Sigmoid colon (tissue), 7 donors: Measurements from ENCODE around the gene SCYGR1. TPM values are rescaled to one million over a fixed set of nuclear protein-coding genes. Genes with fewer than 3 reads are reported as not detected.

Experiments used
- DNase-seq: peaks from one replicate; pipeline ENCODE4 v3.0.0-alpha.2; 2019
- H3K27ac ChIP-seq, 4 donors: fragments of 200-600 bp; sonication (generic); one replicate each; pipeline ENCODE4 v1.5.1; 2016 to 2019; ENCODE audit warnings: mild to moderate bottlenecking in 1 of 4
- H3K27me3 ChIP-seq, 3 donors: fragments of 200-600 bp; sonication (generic); one replicate each; pipeline ENCODE4 v1.5.1; 2019; ENCODE audit warnings: mild to moderate bottlenecking in 1 of 3
- H3K36me3 ChIP-seq, 4 donors: fragments of 200-600 bp; sonication (generic); one replicate each; pipeline ENCODE4 v1.5.1; 2016 to 2019
- H3K4me1 ChIP-seq, 4 donors: fragments of 200-600 bp; sonication (generic); one replicate each; pipeline ENCODE4 v1.5.1; 2017 to 2019
- H3K4me3 ChIP-seq, 4 donors: fragments of 200-600 bp; sonication (generic); one replicate each; pipeline ENCODE4 v1.5.1; 2017 to 2019; ENCODE audit warnings: mild to moderate bottlenecking in 2 of 4, moderate library complexity in 1 of 4
- H3K9me3 ChIP-seq, 4 donors: fragments of 200-600 bp in 3 of 4; sonication (generic) in 3 of 4; one replicate each; pipeline versions ENCODE4 v1.5.1 to v1.6.1; 2013 to 2019
- CTCF ChIP-seq, 4 experiments: fragments of 450-650 bp in 3 of 4; fragments of 200-600 bp in 1 of 4; IDR thresholded peaks; one replicate each; pipeline ENCODE4 v1.5.1; 2016 to 2019; ENCODE audit warnings: antibody characterized with exemption in 4 of 4, mild to moderate bottlenecking in 3 of 4, moderate library complexity in 2 of 4
- EP300 ChIP-seq, 4 donors: sonication (generic); formaldehyde crosslinking; IDR thresholded peaks; one replicate each; pipeline ENCODE4 v1.6.1; 2017; ENCODE audit warnings: antibody characterized with exemption in 4 of 4
- POLR2A ChIP-seq, 2 donors: fragments of 450-650 bp; IDR thresholded peaks; one replicate each; pipeline ENCODE4 v1.6.1; 2016; ENCODE audit warnings: antibody characterized with exemption in 2 of 2, mild to moderate bottlenecking in 2 of 2, moderate library complexity in 2 of 2
- POLR2AphosphoS5 ChIP-seq, 4 donors: sonication (generic); formaldehyde crosslinking; IDR thresholded peaks; one replicate each; pipeline ENCODE4 v1.6.1; 2017; ENCODE audit warnings: antibody characterized with exemption in 4 of 4
- WGBS, 2 donors: extraction: QIAGEN DNeasy Blood & Tissue Kit; methylation state at CpG; one replicate each; pipeline ENCODE4 v1.1.7; 2013; 5-methylcytosine and 5-hydroxymethylcytosine counted together
- intact Hi-C: fragments of 100-400 bp; cut with DNase I; formaldehyde crosslinking; loops from one replicate; pipeline ENCODE4 v1.15.1; 2023
- polyA plus RNA-seq, 3 donors: library from polyadenylated mRNA; stranded (reverse); fragments of 200-250 nt; gene quantifications; one replicate each; pipeline ENCODE4 v1.2.3, GENCODE V29; 2013
- total RNA-seq, 4 donors: library from RNA; depleted of rRNA; stranded (reverse); fragments of >200 nt; gene quantifications; one replicate each; pipeline ENCODE4 v1.1.0, GENCODE V29; 2016
- donor health status: healthy with polysubstance abuse.
- donor health status: Bipolar disorder and iron deficiency.
- donor health status: healthy.

The SCYGR1 gene
- total and polyA plus RNA-seq, 7 donors: not detected

DNA sequence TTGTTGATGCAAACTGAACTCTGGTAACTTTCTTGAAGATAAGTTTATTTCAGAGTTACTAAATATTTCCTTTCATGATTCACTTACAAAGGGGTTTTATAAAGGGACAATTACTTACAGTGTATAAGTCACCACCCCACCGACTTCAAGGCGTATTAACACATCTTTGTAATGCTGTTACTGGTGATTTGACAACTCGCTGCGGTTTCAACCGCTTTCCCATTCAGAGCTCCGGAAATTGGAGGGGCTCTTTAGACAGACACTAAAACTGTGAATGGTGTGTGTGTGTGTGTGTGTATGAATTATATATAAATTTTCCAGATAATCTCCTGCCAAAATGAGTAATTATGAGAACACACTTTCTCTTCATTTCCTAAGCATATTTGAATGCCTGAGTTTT, 13.6 kb downstream of the SCYGR1 start:
- Histone ChIP-seq H3K4me3 (no peak overlapping the region), H3K4me1 (no peaks in the 10 kb centered on the region), H3K36me3 (no peaks in the 10 kb centered on the region), H3K9me3 (no peaks in the 10 kb centered on the region), H3K27me3 (peaks cover 0 to 3% (median 0%) of the 10 kb centered on the region in 3 donors), H3K27ac (no peak overlapping the region)
- no peak for DNase-seq
- TF ChIP-seq EP300 (IDR thresholded peaks at IDR 0.05) (no peak), CTCF (IDR thresholded peaks at IDR 0.05) (no peak), POLR2AphosphoS5 (IDR thresholded peaks at IDR 0.05) (no peak), POLR2A (IDR thresholded peaks at IDR 0.05) (no peak)
- 77 to 90% methylated on average over 6 of the region's 6 CpGs for WGBS, 2 donors
- intact Hi-C loops: no loop called here

GRCh38 chr2:227373389-227373788, 14.4 kb downstream of the SCYGR1 start:
- intact Hi-C loops: no loop called here
- H3K27me3 ChIP-seq: peaks cover 0 to 3% (median 0%) of the 10 kb centered on the region in 3 donors
- no peak for TF ChIP-seq POLR2AphosphoS5 (IDR thresholded peaks at IDR 0.05)
- H3K4me1 ChIP-seq: no peaks in the 10 kb centered on the region
- 90 to 91% methylated on average over 10 of the region's 10 CpGs for WGBS, 2 donors
- H3K27ac ChIP-seq: no peak overlapping the region
- H3K36me3 ChIP-seq: no peaks in the 10 kb centered on the region
- no peak for DNase-seq
- H3K9me3 ChIP-seq: no peaks in the 10 kb centered on the region
- no peak overlapping the region for H3K4me3 ChIP-seq

DNA sequence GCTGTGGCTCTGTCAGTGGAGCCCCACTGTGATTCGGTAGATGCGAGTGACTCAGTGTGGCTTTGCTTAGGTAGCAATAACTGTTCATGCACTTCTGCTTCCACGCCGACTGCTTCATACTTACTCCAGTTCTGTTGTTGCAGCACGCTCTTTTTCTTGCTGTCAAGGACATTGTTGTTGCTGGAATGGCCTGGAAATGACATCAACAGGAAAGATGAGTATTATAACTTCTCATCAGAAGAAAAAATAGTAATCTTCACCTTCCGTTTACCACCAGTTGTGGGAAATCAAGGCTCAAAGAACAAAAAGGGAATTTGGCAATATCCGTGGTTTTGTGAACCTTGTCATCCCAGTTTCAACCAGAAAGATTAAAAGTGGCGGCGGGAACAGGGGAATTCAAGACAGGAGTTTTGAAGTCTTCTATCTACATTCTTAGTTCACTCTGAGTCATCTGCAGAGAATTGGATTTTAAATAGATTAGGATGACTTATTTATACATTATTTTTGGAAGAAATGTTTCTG, 16.9 kb downstream of the SCYGR1 start:
- Histone ChIP-seq H3K4me3 (no peak overlapping the region), H3K27ac (peak overlapping the region in 1 of 4 donors; percentile 33), H3K9me3 (no peaks in the 10 kb centered on the region), H3K4me1 (peaks cover 0 to 14% (median 9%) of the 10 kb centered on the region in 4 donors), H3K27me3 (no peaks in the 10 kb centered on the region), H3K36me3 (no peaks in the 10 kb centered on the region)
- no peak for TF ChIP-seq CTCF (IDR thresholded peaks at IDR 0.05)
- TF ChIP-seq POLR2A (IDR thresholded peaks at IDR 0.05): no peak
- TF ChIP-seq POLR2AphosphoS5 (IDR thresholded peaks at IDR 0.05): peak in 2 of 4 donors; percentile 16 to 42
- peak in 1 of 4 donors; percentile 40 for TF ChIP-seq EP300 (IDR thresholded peaks at IDR 0.05)
- intact Hi-C loops: no loop called here
- WGBS, 2 donors: 86 to 88% methylated on average over 9 of the region's 9 CpGs
- peak; percentile 70 for DNase-seq

GRCh38 chr2:227370092-227370491, 17.7 kb downstream of the SCYGR1 start:
- H3K27ac ChIP-seq: peak overlapping the region in 1 of 4 donors; percentile 33
- no peak for DNase-seq
- H3K9me3 ChIP-seq: no peaks in the 10 kb centered on the region
- no peaks in the 10 kb centered on the region for H3K27me3 ChIP-seq
- no peak overlapping the region for H3K4me3 ChIP-seq
- peaks cover 0 to 14% (median 9%) of the 10 kb centered on the region in 4 donors for H3K4me1 ChIP-seq
- no peaks in the 10 kb centered on the region for H3K36me3 ChIP-seq
- WGBS, 2 donors: 74 to 83% methylated on average over 8 of the region's 8 CpGs
- no peak for TF ChIP-seq POLR2A (IDR thresholded peaks at IDR 0.05)
- TF ChIP-seq EP300 (IDR thresholded peaks at IDR 0.05): no peak
- no peak for TF ChIP-seq CTCF (IDR thresholded peaks at IDR 0.05)
- no peak for TF ChIP-seq POLR2AphosphoS5 (IDR thresholded peaks at IDR 0.05)
- intact Hi-C loops: no loop called here

DNA sequence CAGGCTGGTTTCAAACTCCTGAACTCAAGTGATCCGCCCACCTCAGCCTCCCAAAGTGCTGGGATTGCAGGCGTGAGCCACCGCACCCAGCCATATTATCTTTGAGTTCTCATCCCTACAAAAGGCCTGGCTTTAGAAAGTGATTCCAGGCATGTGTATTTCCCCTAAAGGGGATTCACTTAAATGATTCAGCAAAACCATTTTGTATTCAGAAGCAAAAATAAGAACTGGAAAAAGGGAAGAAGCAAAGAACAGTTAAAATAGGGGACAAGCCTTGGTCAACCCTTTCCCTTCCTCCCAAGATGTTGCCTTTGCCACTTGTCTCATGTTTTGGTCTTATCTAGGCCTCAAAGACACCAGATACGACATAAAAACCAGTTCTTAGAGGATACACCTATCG, 19.2 kb downstream of the SCYGR1 start:
- intact Hi-C loops: no loop called here
- H3K9me3 ChIP-seq: no peaks in the 10 kb centered on the region
- no peaks in the 10 kb centered on the region for H3K36me3 ChIP-seq
- H3K27me3 ChIP-seq: no peaks in the 10 kb centered on the region
- 91 to 93% methylated on average over 5 of the region's 5 CpGs for WGBS, 2 donors
- no peak overlapping the region for H3K27ac ChIP-seq
- H3K4me1 ChIP-seq: peaks cover 0 to 14% (median 9%) of the 10 kb centered on the region in 4 donors
- DNase-seq: no peak
- TF ChIP-seq EP300 (IDR thresholded peaks at IDR 0.05) (no peak), POLR2AphosphoS5 (IDR thresholded peaks at IDR 0.05) (no peak), POLR2A (IDR thresholded peaks at IDR 0.05) (no peak), CTCF (IDR thresholded peaks at IDR 0.05) (no peak)
- H3K4me3 ChIP-seq: no peak overlapping the region
